ENCODE measurements around the gene GPA33.

Gene GPA33

GRCh38 chr1:167083871-167084270 is 6.3 kb downstream of the GPA33 start:
- no peaks in the 10 kb centered on the region for H3K36me3 Mint-ChIP-seq (ENCODE audit: low read depth)
- no peaks in the 10 kb centered on the region for H3K9me3 Mint-ChIP-seq
- H3K4me1 Mint-ChIP-seq = no peaks in the 10 kb centered on the region
- DNase-seq = no peak
- no peak overlapping the region for H3K4me3 Mint-ChIP-seq
- H3K27me3 Mint-ChIP-seq (ENCODE audit: low read depth, poor library complexity) = peaks cover 9% of the 10 kb centered on the region
- no peak overlapping the region for H3K27ac Mint-ChIP-seq
- TF ChIP-seq, protein P1, sequence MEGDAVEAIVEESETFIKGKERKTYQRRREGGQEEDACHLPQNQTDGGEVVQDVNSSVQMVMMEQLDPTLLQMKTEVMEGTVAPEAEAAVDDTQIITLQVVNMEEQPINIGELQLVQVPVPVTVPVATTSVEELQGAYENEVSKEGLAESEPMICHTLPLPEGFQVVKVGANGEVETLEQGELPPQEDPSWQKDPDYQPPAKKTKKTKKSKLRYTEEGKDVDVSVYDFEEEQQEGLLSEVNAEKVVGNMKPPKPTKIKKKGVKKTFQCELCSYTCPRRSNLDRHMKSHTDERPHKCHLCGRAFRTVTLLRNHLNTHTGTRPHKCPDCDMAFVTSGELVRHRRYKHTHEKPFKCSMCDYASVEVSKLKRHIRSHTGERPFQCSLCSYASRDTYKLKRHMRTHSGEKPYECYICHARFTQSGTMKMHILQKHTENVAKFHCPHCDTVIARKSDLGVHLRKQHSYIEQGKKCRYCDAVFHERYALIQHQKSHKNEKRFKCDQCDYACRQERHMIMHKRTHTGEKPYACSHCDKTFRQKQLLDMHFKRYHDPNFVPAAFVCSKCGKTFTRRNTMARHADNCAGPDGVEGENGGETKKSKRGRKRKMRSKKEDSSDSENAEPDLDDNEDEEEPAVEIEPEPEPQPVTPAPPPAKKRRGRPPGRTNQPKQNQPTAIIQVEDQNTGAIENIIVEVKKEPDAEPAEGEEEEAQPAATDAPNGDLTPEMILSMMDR (IDR thresholded peaks at IDR 0.05) = no peak

DNA sequence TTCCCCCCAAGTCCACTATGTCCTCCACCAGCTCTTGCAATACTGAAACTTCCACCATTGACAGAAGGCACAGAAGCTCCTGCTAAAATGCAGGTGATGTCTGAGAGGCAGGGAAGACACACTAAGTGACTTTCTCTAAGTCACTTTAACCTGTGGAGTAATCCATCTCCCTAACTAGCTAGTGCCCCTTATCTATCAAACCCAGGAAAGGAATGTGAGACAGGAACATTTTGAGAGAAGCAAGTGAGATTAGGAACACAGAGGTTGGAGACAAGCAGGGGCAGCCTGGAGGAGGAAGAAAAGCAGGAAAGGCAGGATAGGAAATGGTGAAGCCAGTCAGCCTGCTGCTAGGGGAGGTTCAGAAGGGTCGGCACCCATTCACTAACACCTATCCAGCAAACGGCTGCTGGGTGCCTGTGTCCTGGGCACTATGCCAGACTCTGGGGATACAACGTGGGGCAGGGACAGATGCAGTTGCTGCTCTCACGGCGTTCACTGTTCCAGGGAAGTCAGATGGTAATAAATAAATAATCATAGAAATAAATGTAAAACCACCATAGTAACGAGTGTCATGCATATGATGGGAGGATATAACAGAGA is 7.0 kb downstream of the GPA33 start:
- TF ChIP-seq, protein P1 (IDR thresholded peaks at IDR 0.05) = no peak
- Mint-ChIP-seq H3K27me3 (ENCODE audit: low read depth, poor library complexity) (peaks cover 9% of the 10 kb centered on the region), H3K36me3 (ENCODE audit: low read depth) (no peaks in the 10 kb centered on the region), H3K4me1 (no peaks in the 10 kb centered on the region), H3K4me3 (no peak overlapping the region), H3K9me3 (no peaks in the 10 kb centered on the region), H3K27ac (no peak overlapping the region)
- no peak for DNase-seq

- Mint-ChIP-seq H3K4me3 (no peak overlapping the region), H3K27ac (peak overlapping the region; percentile 72), H3K4me1 (no peaks in the 10 kb centered on the region), H3K27me3 (ENCODE audit: low read depth, poor library complexity) (peaks cover 9% of the 10 kb centered on the region), H3K36me3 (ENCODE audit: low read depth) (no peaks in the 10 kb centered on the region), H3K9me3 (no peaks in the 10 kb centered on the region)
- DNase-seq = no peak
- TF ChIP-seq, protein P1 (IDR thresholded peaks at IDR 0.05) = no peak
Observed at GRCh38 chr1:167082511-167083027, 7.6 kb downstream of the GPA33 start.

DNA sequence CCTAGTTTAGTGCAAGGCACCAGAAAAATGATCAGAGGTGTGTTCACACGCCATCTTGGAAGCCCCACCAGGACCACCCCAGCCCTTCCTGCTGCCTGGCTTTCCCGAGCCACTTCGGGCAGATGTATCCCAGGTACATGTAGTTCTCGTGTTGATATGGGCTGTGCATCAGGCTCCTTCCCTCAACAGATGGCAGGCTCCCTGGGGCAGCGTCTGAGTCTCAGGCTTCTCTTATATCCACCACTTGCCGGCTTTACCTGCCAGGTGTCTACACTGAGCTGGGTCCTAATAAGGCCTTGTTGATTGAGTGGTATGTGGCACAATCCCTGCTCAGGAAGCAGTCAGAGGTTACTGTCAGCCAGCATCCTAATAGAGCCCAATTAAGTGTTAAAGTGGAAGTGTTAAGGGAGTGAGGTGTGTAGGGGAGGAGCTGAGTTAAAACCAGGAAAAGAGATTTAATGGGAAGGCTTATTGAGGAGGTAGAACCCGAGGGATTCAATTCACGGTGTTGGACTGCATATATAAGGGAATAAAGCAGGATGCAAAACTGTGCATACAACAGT is 8.5 kb downstream of the GPA33 start:
- Mint-ChIP-seq H3K36me3 (ENCODE audit: low read depth) (no peaks in the 10 kb centered on the region), H3K9me3 (no peaks in the 10 kb centered on the region), H3K4me3 (no peak overlapping the region), H3K27ac (no peak overlapping the region), H3K27me3 (ENCODE audit: low read depth, poor library complexity) (peaks cover 9% of the 10 kb centered on the region), H3K4me1 (no peaks in the 10 kb centered on the region)
- no peak for DNase-seq
- TF ChIP-seq, protein P1 (IDR thresholded peaks at IDR 0.05) = no peak

DNA sequence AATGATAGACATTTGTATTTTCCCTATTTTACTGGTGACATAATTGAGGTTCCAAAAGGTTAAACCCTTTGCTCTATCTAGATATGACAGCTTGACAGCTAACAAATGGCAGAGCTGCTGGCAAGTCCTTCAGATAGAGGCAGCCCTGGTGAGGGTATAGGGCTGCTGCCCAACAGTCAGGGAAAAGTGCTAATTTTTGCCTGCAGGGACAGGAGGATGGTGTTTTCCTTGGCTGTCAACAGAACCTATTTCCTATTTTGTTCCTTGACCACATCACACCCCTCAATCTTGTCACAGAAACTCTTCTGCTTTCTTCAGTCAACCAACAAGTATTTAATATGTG is 12.3 kb downstream of the GPA33 start:
- Mint-ChIP-seq H3K4me1 (no peaks in the 10 kb centered on the region), H3K4me3 (no peak overlapping the region), H3K27me3 (ENCODE audit: low read depth, poor library complexity) (peaks cover 11% of the 10 kb centered on the region)

More for the DNA sequence above, 12.3 kb downstream of the GPA33 start:
- no peaks in the 10 kb centered on the region for H3K36me3 Mint-ChIP-seq (ENCODE audit: low read depth)
- H3K27ac Mint-ChIP-seq = no peak overlapping the region
- TF ChIP-seq, protein P1 (IDR thresholded peaks at IDR 0.05) = no peak
- no peak for DNase-seq
- no peaks in the 10 kb centered on the region for H3K9me3 Mint-ChIP-seq
